ENCODE results near the gene NRIP1. TPM values are rescaled to one million over a fixed set of nuclear protein-coding genes. Genes with fewer than 3 reads are reported as not detected.

The NRIP1 gene
- total and polyA plus RNA-seq, 8 donors, result 22.6 to 30.5 (median 27.6) TPM

DNA sequence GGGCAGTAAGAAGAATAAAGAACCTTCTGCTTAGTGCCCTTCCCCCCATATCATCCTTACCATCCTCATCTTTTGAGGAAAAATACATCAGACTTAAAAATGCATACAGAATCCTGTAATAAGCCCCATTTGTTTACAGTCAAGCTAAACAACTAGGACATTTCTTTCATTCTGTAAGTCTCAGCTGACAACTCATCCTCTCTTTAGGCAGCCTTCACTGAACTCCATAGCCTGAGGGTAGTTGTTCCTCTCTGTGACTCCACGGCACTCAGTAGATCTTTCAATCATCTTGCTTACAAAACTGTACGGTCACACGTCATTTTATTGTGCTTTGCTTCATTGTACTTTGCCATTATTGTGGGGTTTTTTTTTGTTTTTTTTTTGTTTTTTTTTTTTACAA lies 82.5 kb downstream of the NRIP1 start:
- ATAC-seq, result no peak
- Histone ChIP-seq H3K9me3 (no peaks in the 10 kb centered on the region), H3K36me3 (no peaks in the 10 kb centered on the region), H3K4me3 (no peak overlapping the region), H3K4me1 (peaks cover 0 to 4% of the 10 kb centered on the region in 2 donors), H3K27ac (no peak overlapping the region), H3K27me3 (no peaks in the 10 kb centered on the region)
- TF ChIP-seq, protein P1, sequence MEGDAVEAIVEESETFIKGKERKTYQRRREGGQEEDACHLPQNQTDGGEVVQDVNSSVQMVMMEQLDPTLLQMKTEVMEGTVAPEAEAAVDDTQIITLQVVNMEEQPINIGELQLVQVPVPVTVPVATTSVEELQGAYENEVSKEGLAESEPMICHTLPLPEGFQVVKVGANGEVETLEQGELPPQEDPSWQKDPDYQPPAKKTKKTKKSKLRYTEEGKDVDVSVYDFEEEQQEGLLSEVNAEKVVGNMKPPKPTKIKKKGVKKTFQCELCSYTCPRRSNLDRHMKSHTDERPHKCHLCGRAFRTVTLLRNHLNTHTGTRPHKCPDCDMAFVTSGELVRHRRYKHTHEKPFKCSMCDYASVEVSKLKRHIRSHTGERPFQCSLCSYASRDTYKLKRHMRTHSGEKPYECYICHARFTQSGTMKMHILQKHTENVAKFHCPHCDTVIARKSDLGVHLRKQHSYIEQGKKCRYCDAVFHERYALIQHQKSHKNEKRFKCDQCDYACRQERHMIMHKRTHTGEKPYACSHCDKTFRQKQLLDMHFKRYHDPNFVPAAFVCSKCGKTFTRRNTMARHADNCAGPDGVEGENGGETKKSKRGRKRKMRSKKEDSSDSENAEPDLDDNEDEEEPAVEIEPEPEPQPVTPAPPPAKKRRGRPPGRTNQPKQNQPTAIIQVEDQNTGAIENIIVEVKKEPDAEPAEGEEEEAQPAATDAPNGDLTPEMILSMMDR (IDR thresholded peaks at IDR 0.05), result no peak
- DNase-seq, result no peak
- intact Hi-C loops (cut with DNase I), result no loop called here

DNA sequence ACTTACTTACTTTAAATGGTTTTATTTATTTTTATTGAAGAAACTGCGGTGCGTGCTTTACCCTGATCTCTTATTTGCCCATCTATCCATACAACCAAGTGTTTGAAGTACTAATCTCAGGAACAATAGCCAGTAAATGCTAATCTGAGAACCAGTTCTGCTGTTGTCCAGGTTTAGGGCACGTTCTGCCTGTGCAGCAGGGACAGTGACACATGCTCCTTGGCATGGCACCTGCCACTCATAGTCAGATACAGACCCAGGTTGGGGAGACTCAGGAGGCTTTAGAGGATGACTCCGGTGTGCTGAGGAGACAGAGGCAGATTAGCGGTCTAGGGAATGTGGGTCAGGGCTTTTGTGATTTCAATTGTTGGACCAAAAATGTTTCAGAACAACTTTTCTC lies 83.6 kb downstream of the NRIP1 start:
- ATAC-seq, result no peak
- Histone ChIP-seq H3K4me3 (no peak overlapping the region), H3K27ac (no peak overlapping the region), H3K9me3 (no peaks in the 10 kb centered on the region), H3K4me1 (peaks cover 0 to 4% of the 10 kb centered on the region in 2 donors), H3K27me3 (no peaks in the 10 kb centered on the region), H3K36me3 (no peaks in the 10 kb centered on the region)
- DNase-seq, result no peak
- intact Hi-C loops (cut with DNase I), result no loop called here
- TF ChIP-seq, protein P1 (IDR thresholded peaks at IDR 0.05), result no peak

DNA sequence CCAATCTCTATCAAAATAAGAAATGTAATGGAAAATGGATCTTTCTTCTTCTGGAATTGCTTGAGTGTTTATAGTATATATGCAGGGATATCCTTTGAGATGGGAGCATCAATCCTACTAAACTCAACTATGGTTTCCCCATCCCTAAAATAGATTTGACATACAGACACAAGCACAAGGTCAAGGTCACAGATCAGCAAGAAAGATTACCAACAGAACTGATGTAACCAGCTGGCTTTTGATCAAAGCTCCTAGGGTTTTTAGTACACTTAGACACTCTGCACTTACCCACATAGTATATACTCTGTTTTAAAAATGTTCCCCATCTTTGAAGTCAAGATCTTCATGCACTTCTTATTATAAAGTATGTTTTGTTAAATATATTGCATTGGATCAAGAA lies 85.5 kb downstream of the NRIP1 start:
- ATAC-seq (no peak), DNase-seq (no peak)
- H3K4me3 ChIP-seq, result no peak overlapping the region
- H3K27me3 ChIP-seq, result no peaks in the 10 kb centered on the region
- no peaks in the 10 kb centered on the region for H3K36me3 ChIP-seq
- intact Hi-C loops (cut with DNase I), result no loop called here
- no peak overlapping the region for H3K27ac ChIP-seq
- peaks cover 0 to 4% of the 10 kb centered on the region in 2 donors for H3K4me1 ChIP-seq
- TF ChIP-seq, protein P1 (IDR thresholded peaks at IDR 0.05), result no peak
- H3K9me3 ChIP-seq, result no peaks in the 10 kb centered on the region

- Histone ChIP-seq H3K9me3 (no peaks in the 10 kb centered on the region), H3K4me1 (peaks cover 0 to 4% of the 10 kb centered on the region in 2 donors), H3K36me3 (no peaks in the 10 kb centered on the region), H3K27ac (no peak overlapping the region), H3K4me3 (no peak overlapping the region), H3K27me3 (no peaks in the 10 kb centered on the region)
- DNase-seq (no peak), ATAC-seq (no peak)
- TF ChIP-seq, protein P1 (IDR thresholded peaks at IDR 0.05), result no peak
- intact Hi-C loops (cut with DNase I), result no loop called here
Measured at GRCh38 chr21:14977814-14978213, 87.0 kb downstream of the NRIP1 start.

- intact Hi-C loops (cut with DNase I), result no loop called here
- Histone ChIP-seq H3K36me3 (no peaks in the 10 kb centered on the region), H3K4me3 (no peak overlapping the region), H3K27me3 (no peaks in the 10 kb centered on the region), H3K4me1 (peaks cover 0 to 4% of the 10 kb centered on the region in 2 donors), H3K9me3 (no peaks in the 10 kb centered on the region), H3K27ac (no peak overlapping the region)
- TF ChIP-seq, protein P1 (IDR thresholded peaks at IDR 0.05), result no peak
- ATAC-seq (no peak), DNase-seq (no peak)
Measured at GRCh38 chr21:14975136-14975919, 89.5 kb downstream of the NRIP1 start.
